ENCODE results near the gene CADM1.
A peak's percentile ranks its signal among the peaks of the same experiment; 100 is the strongest.

The CADM1 gene

DNA sequence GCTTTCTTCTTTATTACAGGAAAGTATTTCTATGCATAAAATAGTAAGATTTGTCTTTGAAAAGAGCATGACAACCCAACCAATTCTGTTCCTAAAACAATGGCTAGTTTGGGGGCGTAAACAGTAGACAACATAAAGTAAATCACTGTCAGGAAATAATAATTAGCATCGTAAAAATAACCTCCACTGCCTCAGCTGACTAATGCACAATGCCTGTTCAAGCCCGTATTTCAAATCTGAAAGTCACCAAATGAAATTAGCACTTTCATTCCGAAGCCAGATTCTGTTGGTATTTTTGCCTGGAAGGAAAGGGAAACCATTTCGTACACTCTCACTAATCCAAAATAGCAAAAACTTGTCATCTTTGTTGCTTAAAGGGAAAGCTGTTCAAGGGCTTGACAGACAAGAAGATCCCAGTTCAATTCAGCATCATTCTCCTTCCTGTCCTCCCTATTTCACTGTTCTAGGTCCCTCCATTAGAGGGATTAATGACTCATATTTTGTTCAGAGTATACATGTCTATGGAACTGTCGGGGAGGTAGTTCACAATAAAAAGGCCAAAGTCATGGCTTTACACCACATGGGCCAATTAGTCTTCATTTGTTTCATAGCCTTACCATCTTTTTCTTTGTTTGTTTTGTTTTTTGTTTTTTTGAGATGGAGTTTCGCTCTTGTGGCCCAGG lies 154.7 kb downstream of the CADM1 start:
- no peak for DNase-seq
- ATAC-seq, result no peak

DNA sequence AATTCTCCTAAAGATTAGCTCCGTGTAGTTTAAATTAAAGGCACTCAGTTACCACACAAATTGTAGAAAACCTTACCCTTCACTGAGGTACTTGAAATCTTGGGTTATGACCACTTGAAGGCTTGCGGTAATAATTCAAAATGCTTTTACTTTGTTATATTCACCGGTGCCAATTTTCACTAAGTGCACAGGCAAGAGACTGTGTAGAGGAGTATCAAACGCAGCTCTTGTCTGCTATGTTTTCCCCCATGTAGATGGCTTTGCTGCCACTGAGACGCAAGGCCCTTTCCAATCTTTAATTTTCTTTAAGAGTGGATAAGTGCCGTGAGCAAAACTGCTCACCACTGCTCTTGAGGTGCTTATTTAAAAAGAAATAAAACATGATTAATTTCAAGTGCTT lies 155.8 kb downstream of the CADM1 start:
- DNase-seq (no peak), ATAC-seq (no peak)

GRCh38 chr11:115347106-115347505 lies 157.1 kb downstream of the CADM1 start:
- no peak for ATAC-seq

GRCh38 chr11:115345840-115346239 lies 158.4 kb downstream of the CADM1 start:
- no peak for DNase-seq
- no peak for ATAC-seq

More at GRCh38 chr11:115347106-115347505, 157.1 kb downstream of the CADM1 start:
- no peak for DNase-seq

- DNase-seq, result no peak
- ATAC-seq, result no peak
Measured at GRCh38 chr11:115345361-115345760, 158.9 kb downstream of the CADM1 start.

DNA sequence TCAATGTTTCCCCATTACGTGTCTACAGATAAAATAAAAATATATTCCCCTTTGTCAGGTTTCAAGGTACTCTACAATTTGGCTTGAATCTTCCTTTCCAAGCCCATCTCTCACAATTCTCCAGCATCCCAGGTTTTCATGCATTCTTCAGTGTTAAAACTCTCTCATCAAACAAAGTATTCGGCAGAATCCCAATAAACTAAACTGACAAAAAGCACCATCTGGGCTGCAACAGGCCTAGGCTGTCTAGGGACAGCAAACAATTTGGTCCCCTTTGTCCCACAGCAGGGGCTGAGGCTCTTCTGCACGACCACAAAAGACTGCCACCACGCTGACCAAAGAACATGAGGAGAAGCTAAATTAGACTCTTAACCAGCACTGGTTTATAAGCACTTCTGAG lies 159.4 kb downstream of the CADM1 start:
- ATAC-seq, result no peak
- DNase-seq, result no peak

- DNase-seq, result no peak
- ATAC-seq, result no peak
Measured at GRCh38 chr11:115342142-115342541, 162.1 kb downstream of the CADM1 start.

DNA sequence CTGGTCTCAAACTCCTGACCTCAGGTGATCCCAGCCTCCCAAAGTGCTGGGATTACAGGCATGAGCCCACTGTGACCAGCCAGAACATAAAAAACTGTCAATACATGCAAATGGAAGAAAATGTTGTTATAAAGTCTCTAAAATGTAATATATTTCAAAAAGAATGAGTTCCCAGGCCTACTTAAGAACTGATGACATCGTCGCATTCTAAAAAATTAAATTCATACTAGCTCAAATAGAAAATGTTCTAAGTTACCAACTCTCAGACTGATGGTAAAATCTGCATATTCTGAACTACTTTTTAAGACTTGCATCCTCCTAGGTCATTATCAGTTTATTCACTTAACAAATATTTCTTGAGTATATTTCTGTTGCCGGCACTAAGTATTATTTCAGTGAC lies 163.3 kb downstream of the CADM1 start:
- ATAC-seq (no peak), DNase-seq (no peak)

- no peak for DNase-seq
- no peak for ATAC-seq
Measured at GRCh38 chr11:115338476-115338875, 165.7 kb downstream of the CADM1 start.

DNA sequence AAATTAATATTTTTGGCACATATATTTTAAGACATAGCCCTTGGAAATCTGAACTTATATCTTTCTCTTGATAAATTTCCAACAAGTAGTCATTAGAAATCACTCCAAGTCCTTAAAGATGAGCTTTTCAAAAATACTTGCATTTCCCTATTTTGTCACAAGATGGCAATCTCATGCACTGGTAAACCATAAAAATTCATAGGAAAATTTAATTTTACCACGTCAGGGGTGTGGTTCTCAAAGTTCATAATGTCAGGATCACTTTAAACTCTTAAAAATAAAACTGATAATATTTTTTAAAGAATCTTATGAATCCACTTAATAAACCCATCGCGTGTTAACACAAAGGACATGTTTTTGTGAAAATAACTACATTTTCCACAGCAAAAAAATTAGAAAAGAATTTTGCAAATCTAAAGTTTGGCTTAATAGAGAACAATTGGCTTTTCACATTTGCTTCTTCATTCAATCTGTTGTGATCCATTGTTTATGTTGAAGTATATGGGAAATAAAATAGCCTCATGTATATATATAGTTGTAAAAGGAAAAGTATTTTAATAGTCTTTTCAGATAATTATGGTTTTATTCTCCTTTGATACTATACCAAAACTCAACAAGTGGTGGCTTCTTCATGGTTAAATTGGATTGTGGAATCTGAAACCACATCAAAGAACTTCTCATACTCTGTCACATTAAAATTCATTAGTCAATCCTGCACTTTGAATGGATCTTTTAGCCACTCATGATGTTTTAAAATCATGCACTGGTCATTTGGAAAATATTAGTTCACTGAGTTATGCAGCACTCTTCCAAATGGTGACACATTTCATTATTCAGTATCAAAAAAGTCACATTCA lies 169.1 kb downstream of the CADM1 start:
- ATAC-seq, result no peak
- DNase-seq, result no peak

DNA sequence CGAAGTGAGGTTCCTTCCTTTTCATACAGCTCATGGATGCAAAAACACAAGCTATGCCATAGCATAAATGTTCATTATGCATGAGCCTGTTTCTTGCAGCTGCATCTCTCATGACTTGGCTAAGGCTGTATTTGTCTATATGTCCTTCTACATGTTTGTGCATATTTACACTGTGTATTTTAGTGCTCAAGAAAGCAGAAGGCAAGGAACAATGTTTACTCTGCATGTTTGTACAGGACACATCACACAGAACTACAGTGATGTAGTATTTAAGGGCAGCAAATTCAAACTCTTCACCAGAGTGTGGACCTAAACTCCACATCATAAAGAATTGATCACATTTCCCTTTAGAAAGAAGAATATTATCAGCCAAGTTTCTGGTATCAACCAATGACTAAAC lies 170.3 kb downstream of the CADM1 start:
- DNase-seq (no peak), ATAC-seq (no peak)

- ATAC-seq (no peak), DNase-seq (no peak)
Measured at GRCh38 chr11:115333121-115333520, 171.1 kb downstream of the CADM1 start.

GRCh38 chr11:115330684-115331482 lies 173.3 kb downstream of the CADM1 start:
- ATAC-seq (no peak), DNase-seq (no peak)

DNA sequence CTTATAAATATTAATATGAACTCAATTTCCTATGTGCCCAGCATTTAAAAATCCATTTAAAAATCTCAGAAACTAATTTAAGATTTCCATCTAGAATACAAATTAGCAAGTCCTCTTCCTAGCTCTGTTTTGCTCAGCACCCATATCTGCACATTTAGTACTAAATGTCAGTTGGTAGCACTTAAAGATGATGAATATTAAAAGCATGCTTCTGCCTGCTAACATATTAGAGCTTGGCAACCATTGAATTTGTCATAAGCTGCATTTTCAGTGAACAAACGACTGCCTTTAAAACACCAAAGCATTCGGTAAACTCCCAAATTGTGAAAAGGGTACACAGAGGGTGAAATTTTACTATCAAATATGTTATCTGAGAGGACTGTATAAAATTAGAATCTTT lies 177.7 kb downstream of the CADM1 start:
- ATAC-seq (no peak), DNase-seq (no peak)

GRCh38 chr11:115325523-115325922 lies 178.7 kb downstream of the CADM1 start:
- DNase-seq (no peak), ATAC-seq (no peak)

- no peak for DNase-seq
- ATAC-seq, result peak; percentile 57
Measured at GRCh38 chr11:115324581-115325432, 179.4 kb downstream of the CADM1 start.

DNA sequence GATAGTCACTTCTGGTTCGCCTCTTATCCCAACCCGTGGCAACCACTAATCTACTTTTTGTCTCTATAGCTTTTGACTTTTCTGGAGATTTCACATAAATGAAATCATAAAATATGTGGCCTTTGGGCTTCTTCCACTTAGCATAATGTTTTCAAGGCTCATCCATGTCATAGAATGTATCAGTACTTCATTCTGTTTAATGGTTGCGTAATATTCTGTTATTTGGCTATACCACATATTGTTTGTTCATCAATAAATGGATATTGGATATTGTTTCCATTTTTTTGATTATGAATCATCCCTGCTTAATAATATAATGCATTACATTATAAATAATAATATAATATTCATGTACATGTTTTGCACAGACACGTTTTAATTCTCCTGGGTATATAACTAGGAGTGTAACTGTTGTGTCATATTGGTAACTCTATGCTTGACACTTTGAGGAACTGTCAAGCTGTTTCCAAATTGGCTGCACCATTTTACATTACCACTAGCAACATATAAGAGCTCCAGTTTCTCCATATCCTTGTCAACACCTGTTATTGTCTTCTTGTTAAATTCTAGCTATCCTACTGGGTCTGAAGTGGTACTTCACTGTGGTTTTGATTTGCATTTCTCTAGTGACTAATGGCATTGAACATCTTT lies 181.5 kb downstream of the CADM1 start:
- ATAC-seq, result no peak
- DNase-seq, result no peak

GRCh38 chr11:115321605-115322289 lies 182.5 kb downstream of the CADM1 start:
- DNase-seq (no peak), ATAC-seq (no peak)

GRCh38 chr11:115317277-115318185 lies 186.7 kb downstream of the CADM1 start:
- ATAC-seq, result no peak
- no peak for DNase-seq

- no peak for DNase-seq
Measured at GRCh38 chr11:115316696-115317095, 187.5 kb downstream of the CADM1 start.

More at GRCh38 chr11:115316696-115317095, 187.5 kb downstream of the CADM1 start:
- no peak for ATAC-seq
